Activated CD4-positive, alpha-beta T cell treated with anti-CD3 and anti-CD28 coated beads, Interleukin-2, Interleukin-4, amounts not matched to agents 100 ng/mL and 50 ng/mL, durations not matched to agents 16 hours and 8 hours (primary cell): Measurements from ENCODE around the gene KSR2.

Experiments
- DNase-seq: peaks from one replicate; pipeline ENCODE4 v3.0.0-alpha.2; 2020; ENCODE audit warnings: low spot score

Gene KSR2

DNA sequence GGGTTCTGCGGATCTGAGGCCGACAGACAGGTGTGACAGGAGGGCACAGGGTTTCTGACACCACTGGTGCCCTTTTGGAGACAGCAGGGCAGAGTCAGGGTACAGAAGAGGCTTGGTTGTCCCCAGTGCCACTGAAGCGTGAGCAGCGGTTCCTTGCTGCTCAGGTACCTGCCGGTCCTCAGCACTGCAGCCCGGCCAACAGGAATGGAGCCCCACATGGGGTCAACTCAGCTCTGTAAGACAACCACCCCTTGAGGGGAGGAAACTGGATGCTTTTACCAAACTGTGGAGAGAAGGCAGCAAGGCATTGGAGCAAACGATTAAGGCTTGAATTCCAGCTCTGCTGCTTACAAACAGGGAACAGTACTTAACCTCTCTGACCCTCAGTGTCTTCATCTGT, 361.0 kb downstream of the KSR2 start:
- DNase-seq = no peak

GRCh38 chr12:117606945-117607344, 361.8 kb downstream of the KSR2 start:
- DNase-seq = no peak

DNA sequence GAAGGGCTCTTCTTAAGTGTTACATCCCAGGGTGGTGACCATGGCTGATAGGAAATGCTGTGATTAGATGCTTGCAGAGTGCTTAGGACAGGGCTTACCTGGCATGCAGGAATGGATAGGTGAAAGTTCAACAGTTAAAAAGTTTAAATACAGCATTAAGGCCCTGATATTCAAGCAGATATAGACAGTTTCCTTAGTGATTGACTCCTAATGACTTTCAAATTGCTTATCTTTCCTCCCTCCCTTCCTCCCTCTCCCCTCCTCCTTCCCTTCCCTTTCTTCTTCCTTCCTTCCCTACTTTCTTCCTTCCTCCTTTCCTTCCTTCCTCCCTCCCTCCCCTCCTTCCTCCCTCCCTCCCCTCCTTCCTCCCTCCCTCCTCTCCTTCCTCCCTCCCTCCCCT, 362.8 kb downstream of the KSR2 start:
- no peak for DNase-seq

DNA sequence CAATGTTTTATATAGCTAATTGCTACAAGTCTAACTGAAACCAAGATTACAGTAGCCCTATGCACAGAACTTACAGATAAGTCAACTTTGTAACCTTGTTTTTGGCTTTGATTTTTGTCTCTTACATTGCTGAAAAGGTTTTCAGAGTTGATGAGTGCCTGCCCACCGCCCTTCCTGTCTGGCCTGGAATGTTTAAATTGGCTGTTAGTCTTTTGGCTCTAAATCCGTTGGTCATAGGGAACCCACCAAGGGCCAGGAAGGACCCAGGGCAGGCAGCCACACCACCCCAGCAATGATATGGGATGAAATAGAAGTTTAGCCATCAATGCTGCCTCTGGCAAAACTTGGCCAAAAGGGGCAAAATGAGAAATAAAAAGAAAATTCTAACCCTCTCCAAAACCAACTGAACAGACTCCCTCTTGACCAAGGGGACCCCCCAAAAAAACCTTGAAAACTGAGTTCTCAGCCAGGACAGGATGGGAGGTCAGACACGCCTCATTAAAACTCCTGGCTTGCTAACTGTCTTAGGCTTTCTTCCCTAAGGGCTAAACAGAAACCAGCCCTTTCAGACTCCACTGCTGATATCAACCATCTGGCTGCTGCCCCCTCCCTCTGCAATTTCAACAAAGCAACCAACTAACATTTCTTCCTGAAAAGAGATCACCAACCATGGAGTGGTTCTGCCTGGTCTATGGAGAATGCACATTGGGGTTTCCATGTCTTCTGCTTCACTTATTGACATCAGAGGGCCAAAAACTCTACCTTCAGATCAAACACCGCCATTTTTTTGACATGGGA, 365.3 kb downstream of the KSR2 start:
- no peak for DNase-seq

GRCh38 chr12:117599849-117600248, 368.9 kb downstream of the KSR2 start:
- no peak for DNase-seq

DNA sequence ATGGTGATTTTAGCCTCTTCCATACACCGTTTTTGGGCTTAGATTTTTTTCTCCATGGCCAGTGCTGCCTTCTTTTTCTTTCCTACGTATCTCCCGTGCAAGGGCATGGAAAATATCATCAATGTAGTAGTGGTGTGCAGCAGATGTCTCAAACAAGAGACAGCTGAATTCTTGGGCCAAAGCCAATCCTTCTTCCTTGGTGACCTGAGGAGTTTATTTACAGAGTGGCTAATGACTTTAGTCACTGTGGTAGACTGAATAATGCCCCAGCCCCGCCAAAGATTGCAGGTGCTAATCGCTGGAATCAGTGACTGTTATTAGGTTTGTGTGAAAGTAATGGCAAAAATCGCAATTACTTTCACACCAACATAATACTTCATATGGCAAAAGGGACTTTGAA, 371.8 kb downstream of the KSR2 start:
- DNase-seq = no peak

DNA sequence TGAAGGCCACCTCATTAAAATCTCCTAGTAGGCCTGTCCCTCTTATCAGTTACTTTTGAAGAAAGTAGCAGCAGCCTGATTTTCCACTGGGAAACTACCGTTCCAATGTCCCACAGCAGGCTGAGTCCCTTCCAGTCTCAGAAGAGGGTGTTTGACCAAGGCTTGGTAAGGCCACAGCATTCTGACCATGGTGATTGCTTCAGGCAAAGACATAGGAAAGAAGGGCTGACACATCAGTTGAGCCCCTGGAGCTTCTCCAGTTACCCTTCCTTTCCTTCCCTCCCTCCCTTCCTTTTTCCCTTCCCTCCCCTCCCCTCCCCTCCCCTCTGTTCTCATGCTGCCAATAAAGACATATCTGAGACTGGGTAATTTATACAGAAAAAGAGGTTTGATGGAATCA, 373.0 kb downstream of the KSR2 start:
- no peak for DNase-seq

DNA sequence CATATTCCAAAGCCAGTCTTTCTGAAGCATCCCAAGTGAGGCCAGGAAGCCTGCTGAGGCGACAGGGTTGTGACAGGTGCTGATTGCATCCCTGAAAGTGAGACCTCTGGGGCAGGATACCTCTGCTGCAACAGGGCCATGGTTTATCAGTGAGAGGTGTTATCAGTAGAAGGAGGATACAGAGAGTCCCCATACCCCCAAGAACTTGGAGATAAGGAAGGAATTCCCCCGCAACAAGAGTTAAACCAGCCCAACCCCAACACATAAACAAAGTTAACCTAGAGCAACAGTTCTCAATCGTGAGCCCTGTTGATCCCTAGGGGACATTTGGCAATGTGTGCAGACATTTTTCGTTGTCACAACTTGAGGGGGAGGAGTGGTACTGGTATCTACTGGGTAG, 374.3 kb downstream of the KSR2 start:
- no peak for DNase-seq

- DNase-seq = no peak
These were observed 374.9 kb downstream of the KSR2 start for GRCh38 chr12:117593815-117594400.

DNA sequence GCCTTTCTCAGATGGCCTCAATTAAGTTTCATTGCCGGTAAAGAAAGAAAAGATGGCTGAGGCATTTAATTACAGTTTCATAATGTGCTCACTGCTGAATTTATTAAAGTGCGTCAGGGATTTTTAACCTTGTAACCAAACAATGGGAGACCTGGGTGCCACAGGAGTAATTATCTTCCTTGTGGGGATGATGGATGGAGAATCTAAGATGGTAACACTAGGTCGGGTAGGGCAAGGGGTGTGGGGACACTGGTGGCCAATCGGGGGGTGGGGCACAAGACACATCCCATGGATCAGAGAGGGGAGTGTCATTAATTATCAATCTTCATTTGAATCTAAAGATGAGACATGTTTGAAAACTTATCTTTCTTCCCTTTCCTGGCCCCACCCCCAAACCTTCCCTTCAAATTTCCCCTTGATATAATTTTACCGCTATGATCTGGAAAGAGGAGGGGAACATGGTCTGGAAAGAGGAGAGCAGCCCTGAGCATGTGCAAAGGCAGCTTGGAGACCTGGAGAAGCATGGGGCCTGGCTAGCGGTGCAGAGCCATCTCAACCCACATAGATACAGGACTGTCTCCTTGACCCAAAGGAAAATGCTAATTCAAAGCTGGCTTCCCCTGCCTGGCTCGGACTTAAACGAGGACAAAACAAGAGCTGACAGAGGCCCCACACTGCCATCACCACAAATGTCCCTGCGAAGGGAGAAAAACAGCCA, 376.0 kb downstream of the KSR2 start:
- DNase-seq = no peak

DNA sequence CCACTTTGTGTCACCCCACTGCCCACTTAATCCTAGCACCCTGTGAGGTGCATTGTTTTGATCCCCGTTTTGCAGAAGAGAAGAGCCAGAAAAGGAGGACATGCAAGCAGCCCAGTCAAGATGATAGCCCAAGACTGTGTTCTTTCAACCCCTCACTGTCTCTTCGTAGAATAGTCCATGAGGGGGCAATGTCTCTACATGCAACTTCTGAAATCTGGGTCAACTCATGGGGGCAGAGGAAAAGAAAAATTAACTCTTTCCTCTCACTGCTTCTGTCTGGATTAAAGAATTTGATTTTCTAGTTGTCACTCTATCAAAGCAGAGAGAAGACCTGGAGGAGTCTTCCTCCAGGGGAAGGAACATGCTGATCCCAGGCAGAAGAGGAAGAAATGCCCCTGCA, 377.8 kb downstream of the KSR2 start:
- no peak for DNase-seq

DNA sequence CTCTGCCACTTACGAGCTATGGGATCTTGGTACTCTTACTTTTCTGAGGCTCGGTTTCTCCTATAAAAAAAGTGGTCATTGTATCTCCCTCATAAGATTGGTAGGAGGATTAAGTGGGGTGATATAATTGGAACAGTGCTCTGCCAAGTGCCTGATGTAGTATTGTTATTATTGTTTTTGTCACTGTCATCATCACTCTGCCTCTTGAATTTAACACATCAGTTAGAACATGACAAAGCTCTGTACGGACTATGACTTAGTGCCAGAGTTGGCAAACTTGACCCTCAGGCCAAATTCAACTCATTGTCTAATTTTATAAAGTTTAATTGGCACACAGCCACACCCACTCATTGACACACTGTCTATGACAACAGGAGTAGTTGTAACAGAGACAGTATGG, 378.4 kb downstream of the KSR2 start:
- DNase-seq = no peak

DNA sequence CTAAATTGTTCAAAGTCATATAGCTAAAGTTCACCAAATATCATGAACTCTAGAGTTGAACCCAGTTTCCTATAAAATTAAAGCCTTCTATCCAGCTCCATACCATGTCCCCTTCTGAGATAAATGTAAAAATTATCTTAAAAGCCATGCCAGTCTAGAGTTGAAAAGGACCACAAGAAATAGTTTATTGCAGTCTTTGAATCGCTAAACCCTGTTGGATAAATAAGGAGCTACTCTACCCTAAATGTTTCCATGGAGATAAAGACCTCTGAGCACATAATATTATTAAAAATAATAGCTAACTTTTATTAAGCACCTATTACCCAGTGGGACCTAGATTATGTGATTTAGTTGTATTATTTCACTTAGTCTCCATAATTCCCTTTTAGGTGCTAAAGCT, 379.8 kb downstream of the KSR2 start:
- DNase-seq = no peak

DNA sequence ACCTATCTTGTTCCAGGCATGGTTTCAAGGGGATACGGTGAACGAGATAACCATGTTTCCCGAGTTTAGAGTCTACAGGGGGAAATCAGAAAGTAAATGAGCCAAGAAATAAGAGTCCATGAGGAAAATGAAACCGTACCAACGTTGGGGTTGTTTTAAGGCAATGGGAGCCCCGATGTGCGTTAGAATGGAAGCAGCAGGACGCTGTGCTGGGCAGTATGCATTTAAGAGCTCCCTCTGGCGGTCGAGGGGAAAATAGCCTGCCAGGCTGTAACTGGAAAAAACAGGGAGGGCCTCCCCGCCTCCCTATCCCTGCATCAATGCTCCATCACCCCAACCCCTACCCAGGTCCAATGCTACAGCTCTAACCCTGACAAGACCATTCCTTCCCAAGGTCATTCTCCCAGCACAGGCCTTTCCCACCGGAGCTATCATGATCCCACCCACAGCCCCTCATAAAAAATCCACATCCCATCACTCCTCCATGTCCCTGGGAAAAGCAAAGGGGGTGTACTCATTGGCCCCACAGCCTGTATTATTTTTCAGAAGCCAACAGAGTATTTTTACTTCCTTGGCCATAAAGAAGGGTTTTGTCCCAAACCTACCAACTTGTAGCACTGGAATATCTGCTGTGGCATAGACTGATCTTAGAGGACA, 381.0 kb downstream of the KSR2 start:
- DNase-seq = peak; percentile 47

DNA sequence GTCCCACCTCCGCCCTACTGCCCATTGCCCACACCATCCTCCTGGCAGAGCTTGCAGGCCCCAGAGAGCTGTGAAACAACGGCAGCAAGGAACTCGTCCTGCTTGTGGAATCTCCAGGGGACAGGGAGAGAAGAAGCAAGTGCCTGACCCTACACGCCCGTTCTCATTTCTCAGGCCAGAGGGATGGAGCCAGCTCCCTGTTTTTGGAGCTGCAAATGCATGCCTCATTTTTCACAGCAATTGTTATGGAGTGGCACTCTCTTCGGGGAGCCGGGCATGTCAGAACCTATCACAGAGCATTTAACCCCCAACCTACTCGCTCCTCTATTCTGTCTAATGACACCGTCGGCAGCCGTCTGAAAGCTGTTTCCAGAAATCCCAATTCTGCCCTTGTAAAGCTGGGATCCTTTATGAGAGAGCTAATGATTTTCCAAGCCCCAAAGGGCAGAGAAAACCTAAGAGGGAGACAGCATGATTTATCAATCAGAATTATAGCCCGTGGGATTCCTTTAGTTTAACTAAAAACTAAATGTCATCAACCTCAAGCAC, 385.0 kb downstream of the KSR2 start:
- no peak for DNase-seq

- no peak for DNase-seq
These were observed 385.7 kb downstream of the KSR2 start for GRCh38 chr12:117583092-117583491.

DNA sequence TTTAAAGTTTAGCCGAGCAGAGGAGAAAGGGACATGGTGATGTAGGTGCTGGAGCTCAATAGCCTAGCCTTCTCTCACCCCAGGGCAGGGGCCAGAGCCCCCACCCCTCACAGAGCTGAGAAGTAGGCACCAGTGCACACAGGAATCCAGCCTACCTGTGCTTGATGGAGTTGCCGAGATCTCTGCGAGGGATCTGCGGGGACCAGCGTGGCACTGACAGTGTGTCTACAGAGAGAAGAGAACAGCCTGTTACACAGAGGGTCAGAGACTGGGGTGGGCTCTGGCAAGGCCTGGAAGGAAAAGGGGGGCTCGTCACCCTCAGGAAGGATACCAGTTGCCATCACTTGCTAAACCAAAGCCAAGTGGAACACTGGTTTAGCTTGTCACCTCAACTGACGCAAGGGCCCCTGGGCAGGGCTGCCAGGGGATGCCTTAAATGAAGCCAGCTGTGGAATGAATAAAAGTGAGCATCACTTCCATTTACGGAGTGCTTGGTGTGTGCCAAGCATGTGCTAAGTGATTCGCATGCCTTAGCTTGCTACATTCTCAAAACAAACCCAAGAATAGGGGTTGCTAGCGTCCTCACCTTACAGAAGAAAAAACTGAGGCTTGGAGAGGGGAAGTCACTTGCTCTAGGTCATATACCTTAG, 386.5 kb downstream of the KSR2 start:
- DNase-seq = no peak

- no peak for DNase-seq
These were observed 388.1 kb downstream of the KSR2 start for GRCh38 chr12:117580718-117581062.

DNA sequence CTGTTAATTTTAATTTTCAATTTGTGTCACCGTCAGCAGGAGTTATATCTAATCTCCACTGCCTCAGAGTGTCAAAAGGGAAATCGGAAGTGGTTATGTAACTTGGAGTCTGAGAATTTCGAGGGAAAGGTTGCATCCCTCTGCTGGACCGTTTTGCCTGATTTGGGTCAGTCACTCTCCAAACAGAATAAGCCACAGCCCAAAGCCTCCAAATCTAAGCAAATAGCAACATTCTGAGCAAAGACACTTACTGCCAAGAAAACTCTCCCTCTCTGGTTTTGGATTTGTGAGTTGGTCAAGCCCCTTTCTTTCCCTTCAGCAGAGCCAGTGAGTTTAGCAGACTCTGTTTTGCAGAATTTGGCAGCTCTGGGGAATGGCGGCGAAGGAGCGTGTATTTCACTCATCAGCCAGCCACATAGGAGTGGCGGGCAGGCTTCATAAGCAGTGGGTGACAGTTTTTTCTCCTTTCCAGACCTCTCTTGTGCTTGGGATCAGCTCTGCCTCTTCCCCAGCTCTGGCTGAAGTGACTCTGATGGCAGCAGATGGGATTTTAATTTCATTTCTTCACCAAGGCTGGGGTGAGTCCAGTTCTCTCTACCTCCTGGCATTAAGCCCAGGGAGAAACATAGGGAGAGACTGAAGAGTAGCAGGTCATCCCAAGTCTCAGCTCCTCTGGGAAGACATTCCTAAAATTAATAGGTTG, 388.6 kb downstream of the KSR2 start:
- DNase-seq = no peak

DNA sequence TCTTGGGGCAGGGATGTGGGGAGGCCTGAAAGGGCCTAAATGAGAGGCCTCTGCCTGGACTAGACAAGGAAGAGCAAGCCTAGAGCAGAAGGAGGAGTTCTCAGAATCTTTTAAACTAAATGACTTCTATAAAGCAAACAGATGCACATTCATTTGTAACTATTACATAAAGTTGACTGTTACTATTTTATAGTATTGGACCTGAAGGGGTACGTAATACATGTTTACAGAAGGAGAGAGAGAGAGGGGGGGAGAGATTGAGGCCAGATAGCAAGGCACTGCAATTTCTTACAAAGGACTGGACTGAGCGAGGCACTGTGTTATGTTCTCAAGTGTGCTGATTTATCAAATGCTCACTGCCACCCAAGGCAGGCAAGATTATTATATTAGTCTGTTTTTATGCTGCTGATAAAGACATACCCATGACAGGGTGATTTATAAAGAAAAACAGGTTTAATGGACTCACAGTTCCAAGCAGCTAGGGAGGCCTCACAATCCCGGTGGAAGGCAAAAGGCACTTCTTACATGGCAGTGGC, 391.6 kb downstream of the KSR2 start:
- no peak for DNase-seq

DNA sequence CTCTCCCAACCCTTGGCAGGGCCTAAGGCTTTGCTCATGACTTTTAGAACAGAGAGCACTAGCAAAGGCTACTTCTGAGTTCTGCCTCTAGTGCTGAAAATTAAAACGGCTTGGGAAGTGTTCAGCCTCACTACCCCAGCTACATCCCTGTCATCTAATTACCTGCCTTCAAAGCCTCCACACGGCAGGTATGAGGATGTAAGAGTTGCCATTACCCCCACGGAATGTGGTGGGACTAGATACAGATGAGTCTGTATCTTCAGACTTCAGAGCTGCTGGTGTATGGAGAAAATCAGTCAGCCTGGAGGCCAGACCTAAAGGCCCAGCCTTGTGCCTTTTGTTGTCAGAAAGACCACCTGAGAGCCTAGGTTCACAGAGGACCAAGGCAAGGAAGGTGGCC, 392.7 kb downstream of the KSR2 start:
- no peak for DNase-seq
